ENCODE results near the gene CCDC154. TPM values are rescaled to one million over a fixed set of nuclear protein-coding genes. Genes with fewer than 3 reads are reported as not detected.

The CCDC154 gene
- total RNA-seq, 1 donor from 2014 or later: 2.5 TPM

DNA sequence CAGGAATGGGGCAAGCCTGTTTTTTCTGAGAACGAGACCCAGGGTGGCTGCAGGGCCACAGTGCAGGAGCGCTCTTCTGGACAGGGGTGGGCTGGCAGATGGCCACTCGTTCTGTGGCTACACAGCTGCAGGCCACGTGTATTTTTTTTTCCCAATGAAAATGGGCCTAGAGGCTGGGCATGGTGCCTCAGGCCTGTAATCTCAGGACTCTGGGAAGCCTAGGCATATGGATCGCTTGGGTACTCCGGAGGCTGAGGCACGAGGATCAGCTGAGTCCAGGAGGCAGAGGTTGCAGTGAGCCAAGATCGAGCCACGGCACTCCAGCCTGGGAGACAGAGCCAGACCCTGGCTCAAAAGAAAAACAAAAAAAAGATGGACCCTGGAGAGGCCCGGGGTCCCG lies 36.6 kb downstream of the CCDC154 start:
- Mint-ChIP-seq H3K4me3 (ENCODE audit: unreplicated experiment) (peak overlapping the region; percentile 77), H3K27me3 (ENCODE audit: unreplicated experiment) (no peaks in the 10 kb centered on the region), H3K36me3 (ENCODE audit: unreplicated experiment) (peaks cover 8% of the 10 kb centered on the region), H3K27ac (ENCODE audit: unreplicated experiment) (peak overlapping the region; percentile 66), H3K9me3 (ENCODE audit: unreplicated experiment) (no peaks in the 10 kb centered on the region), H3K4me1 (ENCODE audit: unreplicated experiment) (peaks cover 18% of the 10 kb centered on the region)
- DNase-seq (ENCODE audit: extremely low spot score, unreplicated experiment): no peak
- TF ChIP-seq, protein P1, sequence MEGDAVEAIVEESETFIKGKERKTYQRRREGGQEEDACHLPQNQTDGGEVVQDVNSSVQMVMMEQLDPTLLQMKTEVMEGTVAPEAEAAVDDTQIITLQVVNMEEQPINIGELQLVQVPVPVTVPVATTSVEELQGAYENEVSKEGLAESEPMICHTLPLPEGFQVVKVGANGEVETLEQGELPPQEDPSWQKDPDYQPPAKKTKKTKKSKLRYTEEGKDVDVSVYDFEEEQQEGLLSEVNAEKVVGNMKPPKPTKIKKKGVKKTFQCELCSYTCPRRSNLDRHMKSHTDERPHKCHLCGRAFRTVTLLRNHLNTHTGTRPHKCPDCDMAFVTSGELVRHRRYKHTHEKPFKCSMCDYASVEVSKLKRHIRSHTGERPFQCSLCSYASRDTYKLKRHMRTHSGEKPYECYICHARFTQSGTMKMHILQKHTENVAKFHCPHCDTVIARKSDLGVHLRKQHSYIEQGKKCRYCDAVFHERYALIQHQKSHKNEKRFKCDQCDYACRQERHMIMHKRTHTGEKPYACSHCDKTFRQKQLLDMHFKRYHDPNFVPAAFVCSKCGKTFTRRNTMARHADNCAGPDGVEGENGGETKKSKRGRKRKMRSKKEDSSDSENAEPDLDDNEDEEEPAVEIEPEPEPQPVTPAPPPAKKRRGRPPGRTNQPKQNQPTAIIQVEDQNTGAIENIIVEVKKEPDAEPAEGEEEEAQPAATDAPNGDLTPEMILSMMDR (IDR thresholded peaks at IDR 0.05): no peak

DNA sequence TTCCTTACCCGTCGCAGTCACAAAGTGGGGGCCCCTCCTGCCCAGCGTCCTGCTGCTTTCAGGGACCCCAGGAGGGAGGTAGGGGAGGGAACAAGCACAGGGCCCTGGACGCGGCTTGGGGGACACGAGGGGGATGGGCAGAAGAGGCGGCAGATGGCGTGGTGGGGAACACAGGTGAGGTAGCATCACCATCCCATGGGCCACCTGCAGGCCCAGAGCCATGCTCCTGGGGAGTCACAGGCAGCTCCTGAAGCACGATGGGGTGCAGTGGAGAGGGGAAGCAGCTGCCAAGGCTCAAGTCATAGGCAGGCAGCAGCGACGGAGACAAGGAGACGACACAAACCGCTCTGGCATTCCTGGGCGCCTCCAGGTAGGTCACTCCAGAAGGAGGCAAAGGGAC lies 40.6 kb downstream of the CCDC154 start:
- peaks cover 9% of the 10 kb centered on the region for H3K4me1 Mint-ChIP-seq (ENCODE audit: unreplicated experiment)
- no peaks in the 10 kb centered on the region for H3K27me3 Mint-ChIP-seq (ENCODE audit: unreplicated experiment)
- H3K9me3 Mint-ChIP-seq (ENCODE audit: unreplicated experiment): no peaks in the 10 kb centered on the region
- peaks cover 28% of the 10 kb centered on the region for H3K36me3 Mint-ChIP-seq (ENCODE audit: unreplicated experiment)
- TF ChIP-seq, protein P1 (IDR thresholded peaks at IDR 0.05): no peak
- H3K4me3 Mint-ChIP-seq (ENCODE audit: unreplicated experiment): no peak overlapping the region
- DNase-seq (ENCODE audit: extremely low spot score, unreplicated experiment): no peak
- no peak overlapping the region for H3K27ac Mint-ChIP-seq (ENCODE audit: unreplicated experiment)

DNA sequence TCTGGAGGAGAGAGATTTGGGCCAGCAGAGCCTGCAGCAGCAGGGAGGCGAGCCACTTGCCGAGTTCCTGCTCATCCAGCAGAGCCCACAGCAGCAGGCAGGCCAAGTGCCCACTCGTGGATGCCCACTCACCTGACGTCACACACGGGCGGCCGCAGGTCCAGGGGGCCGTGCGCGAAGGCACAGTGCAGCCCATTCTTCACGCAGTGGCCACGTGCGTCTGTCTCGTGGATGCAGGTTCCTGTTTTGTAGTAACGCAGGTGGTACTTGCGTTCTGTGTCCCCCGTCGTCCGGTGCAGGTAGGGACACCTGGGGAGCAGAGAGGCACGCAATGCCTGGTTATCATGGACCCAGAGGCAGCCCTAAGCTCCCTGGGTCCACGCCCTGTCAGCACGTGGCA lies 41.3 kb downstream of the CCDC154 start:
- H3K4me3 Mint-ChIP-seq (ENCODE audit: unreplicated experiment): no peak overlapping the region
- DNase-seq (ENCODE audit: extremely low spot score, unreplicated experiment): no peak
- H3K9me3 Mint-ChIP-seq (ENCODE audit: unreplicated experiment): no peaks in the 10 kb centered on the region
- no peak overlapping the region for H3K27ac Mint-ChIP-seq (ENCODE audit: unreplicated experiment)
- peaks cover 5% of the 10 kb centered on the region for H3K4me1 Mint-ChIP-seq (ENCODE audit: unreplicated experiment)
- no peaks in the 10 kb centered on the region for H3K27me3 Mint-ChIP-seq (ENCODE audit: unreplicated experiment)
- peaks cover 33% of the 10 kb centered on the region for H3K36me3 Mint-ChIP-seq (ENCODE audit: unreplicated experiment)
- TF ChIP-seq, protein P1 (IDR thresholded peaks at IDR 0.05): no peak

DNA sequence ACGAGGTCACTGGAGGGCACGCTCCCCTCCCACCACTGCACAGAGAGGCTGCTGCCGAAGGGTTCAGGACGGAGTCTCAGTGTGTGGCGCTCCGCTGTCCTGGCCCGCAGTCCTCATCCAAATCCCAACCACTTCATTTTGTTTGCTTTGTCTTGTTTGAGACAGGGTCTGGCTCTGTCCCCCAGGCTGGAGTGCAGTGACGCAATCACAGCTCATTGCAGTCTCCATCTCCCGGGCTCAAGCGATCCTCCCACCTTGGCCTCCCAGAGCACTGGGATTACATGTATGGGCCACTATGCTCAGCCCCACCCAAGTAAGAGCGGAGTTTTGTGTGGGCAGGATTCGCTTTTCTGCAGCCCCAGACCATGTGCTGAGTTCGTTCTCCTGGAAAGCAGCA lies 42.6 kb downstream of the CCDC154 start:
- H3K9me3 Mint-ChIP-seq (ENCODE audit: unreplicated experiment): no peaks in the 10 kb centered on the region
- H3K27me3 Mint-ChIP-seq (ENCODE audit: unreplicated experiment): no peaks in the 10 kb centered on the region
- H3K4me3 Mint-ChIP-seq (ENCODE audit: unreplicated experiment): no peak overlapping the region
- H3K36me3 Mint-ChIP-seq (ENCODE audit: unreplicated experiment): peaks cover 34% of the 10 kb centered on the region
- H3K4me1 Mint-ChIP-seq (ENCODE audit: unreplicated experiment): no peaks in the 10 kb centered on the region
- DNase-seq (ENCODE audit: extremely low spot score, unreplicated experiment): no peak
- H3K27ac Mint-ChIP-seq (ENCODE audit: unreplicated experiment): no peak overlapping the region
- TF ChIP-seq, protein P1 (IDR thresholded peaks at IDR 0.05): no peak

DNA sequence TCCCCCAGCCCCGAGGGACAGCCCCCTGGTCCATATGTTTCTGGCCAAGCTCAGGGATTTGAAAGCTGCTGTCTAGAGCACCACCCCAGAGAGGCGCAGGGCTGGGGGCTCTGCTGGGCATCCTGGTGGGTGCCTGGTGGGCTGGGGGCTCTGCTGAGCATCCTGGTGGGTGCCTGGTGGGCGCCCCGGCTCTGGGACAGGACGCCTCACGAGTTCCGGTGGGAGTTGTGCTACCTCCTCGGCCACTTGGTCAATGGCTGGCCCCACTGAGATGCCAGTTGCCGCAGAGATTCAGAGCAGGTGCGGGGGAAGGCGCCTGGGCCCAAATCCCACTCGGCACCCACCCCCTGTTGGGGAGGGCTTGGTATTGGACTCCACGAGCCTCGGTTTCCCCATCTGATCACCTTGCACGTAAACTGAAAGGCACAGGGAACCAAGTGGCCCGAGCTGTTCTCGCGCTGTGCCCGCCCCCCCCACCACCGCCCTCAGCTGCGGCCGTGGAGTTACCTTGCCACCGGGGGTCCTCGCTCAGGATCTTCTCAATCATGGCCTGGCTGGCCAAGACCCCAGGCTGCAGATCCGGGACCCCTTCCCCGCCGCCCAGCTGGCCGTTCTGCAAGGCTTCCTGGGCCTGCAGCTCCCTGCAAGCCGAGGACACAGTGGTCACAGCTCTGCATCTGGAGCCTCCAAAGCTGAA lies 43.1 kb downstream of the CCDC154 start:
- H3K36me3 Mint-ChIP-seq (ENCODE audit: unreplicated experiment): peaks cover 35% of the 10 kb centered on the region

More for the DNA sequence above, 43.1 kb downstream of the CCDC154 start:
- Mint-ChIP-seq H3K9me3 (ENCODE audit: unreplicated experiment) (no peaks in the 10 kb centered on the region), H3K27me3 (ENCODE audit: unreplicated experiment) (no peaks in the 10 kb centered on the region), H3K27ac (ENCODE audit: unreplicated experiment) (no peak overlapping the region), H3K4me1 (ENCODE audit: unreplicated experiment) (no peaks in the 10 kb centered on the region), H3K4me3 (ENCODE audit: unreplicated experiment) (no peak overlapping the region)
- TF ChIP-seq, protein P1 (IDR thresholded peaks at IDR 0.05): no peak
- DNase-seq (ENCODE audit: extremely low spot score, unreplicated experiment): no peak
